GM12864 (cell line): Measurements from ENCODE around the gene HLA-F.
A peak's percentile ranks its signal among the peaks of the same experiment; 100 is the strongest.

Source experiments
- DNase-seq: peaks from one replicate; pipeline ENCODE4 v3.0.0-alpha.2; 2011; ENCODE audit warnings: low read depth
- H3K4me3 ChIP-seq: 2 replicates; pipeline ENCODE4 v1.5.1; 2011; ENCODE audit warnings: mild to moderate bottlenecking, low read depth, low read length, control low read depth
- TF ChIP-seq, protein P1 (sequence below): IDR thresholded peaks from 2 replicates; pipeline ENCODE4 v1.5.1; 2011; ENCODE audit warnings: low read depth, mild to moderate bottlenecking, moderate library complexity, low read length, control low read depth, inconsistent platforms; ENCODE audit errors: missing control alignments

Gene HLA-F

DNA sequence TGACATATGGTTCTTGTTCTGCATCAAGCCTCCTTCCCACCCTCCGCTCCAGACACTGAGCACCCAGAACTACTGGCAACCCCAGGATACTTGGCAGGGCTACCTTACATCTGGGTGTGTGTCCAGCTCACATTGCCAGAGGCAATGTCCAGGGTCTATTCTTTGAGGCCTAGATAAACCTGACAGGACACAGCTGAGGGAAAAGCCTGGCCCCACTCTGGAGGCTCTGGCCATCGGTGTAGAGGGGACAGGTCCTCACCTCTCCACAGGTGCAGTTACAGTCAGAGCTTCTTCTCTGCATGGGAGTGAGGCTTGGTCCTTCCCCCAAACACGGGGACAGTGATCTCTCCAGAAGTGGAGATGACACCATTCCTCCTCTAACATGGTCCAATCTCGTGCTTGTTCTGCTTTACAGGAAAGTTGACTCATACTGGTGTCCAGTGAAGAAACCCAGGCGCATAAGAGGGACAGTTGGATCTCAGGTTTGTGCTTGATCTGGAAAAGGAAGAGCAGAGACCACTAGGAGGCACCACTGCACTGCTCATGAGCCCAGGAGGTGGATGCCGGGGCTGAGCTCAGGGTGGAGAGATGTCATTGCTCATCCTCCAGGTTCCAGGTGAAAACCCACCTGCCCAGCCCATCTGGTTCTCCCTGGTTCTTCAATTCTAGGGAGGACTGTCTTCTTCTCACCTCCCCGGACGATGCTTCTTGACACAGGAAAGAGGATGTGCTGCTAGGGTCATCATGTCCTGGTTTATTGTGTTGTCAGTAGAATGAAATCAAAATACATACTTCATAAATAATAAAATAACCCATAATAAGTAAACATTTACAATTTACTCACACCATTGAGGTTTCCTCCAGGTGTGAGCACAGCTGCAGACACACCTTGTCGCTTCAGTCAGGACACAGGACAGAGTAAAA lies 14.7 kb downstream of the HLA-F start:
- peak; percentile 37 for DNase-seq
- TF ChIP-seq, protein P1, sequence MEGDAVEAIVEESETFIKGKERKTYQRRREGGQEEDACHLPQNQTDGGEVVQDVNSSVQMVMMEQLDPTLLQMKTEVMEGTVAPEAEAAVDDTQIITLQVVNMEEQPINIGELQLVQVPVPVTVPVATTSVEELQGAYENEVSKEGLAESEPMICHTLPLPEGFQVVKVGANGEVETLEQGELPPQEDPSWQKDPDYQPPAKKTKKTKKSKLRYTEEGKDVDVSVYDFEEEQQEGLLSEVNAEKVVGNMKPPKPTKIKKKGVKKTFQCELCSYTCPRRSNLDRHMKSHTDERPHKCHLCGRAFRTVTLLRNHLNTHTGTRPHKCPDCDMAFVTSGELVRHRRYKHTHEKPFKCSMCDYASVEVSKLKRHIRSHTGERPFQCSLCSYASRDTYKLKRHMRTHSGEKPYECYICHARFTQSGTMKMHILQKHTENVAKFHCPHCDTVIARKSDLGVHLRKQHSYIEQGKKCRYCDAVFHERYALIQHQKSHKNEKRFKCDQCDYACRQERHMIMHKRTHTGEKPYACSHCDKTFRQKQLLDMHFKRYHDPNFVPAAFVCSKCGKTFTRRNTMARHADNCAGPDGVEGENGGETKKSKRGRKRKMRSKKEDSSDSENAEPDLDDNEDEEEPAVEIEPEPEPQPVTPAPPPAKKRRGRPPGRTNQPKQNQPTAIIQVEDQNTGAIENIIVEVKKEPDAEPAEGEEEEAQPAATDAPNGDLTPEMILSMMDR, result peak; percentile 94
- H3K4me3 ChIP-seq, result no peak overlapping the region

DNA sequence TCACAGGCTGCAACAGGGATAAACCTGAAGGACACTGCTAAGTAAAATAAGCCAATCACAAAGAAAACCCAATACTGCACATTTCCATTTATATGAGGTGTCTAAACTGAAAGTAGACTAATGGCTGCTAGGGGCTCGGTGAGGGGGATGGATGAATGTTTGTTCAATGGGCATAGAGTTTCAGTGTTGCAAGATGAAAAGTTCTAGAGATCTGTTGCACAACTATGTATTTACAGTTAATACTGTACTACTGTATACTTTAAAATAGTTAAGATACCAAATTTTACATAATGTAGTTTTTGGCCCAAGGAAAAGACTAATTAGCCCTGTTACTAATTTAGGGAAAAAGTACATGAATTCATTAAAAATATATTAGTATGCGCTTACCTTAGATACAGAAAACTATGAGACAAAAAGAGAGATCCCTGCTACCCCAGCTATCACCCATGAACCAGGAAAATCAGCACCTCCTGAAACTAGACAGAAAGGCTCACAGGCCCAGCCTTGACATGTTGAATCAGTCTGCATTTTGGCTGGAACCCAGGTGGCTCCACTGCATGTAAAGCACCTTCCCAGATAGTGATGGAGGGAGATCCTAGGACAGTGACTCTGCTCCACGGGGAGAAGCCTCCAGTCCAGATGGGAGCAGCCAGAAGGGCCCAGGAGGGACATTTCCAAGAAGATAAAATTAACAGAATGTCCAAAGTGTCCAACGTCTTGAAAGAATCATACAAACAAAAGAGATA lies 16.1 kb downstream of the HLA-F start:
- no peak for DNase-seq
- TF ChIP-seq, protein P1, result no peak
- no peak overlapping the region for H3K4me3 ChIP-seq

DNA sequence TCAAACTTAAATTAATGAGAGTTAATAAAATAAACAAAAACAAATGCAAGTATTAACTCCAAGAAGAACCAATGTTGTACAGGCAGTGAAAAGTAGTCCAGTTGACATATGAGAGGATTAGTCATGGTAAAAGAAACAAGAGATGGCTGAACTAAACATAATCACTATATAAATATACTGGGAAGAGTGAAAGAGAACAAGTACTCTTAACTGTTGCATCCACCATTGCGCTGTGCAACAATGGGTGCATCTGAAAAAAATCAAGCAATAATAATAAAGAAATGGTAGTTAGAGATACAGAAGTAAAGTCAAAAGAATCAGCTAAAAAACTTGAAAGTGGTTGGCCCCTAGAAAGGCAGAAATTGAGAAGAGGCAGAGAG lies 16.6 kb downstream of the HLA-F start:
- DNase-seq, result no peak
- H3K4me3 ChIP-seq, result no peak overlapping the region
- TF ChIP-seq, protein P1, result no peak

DNA sequence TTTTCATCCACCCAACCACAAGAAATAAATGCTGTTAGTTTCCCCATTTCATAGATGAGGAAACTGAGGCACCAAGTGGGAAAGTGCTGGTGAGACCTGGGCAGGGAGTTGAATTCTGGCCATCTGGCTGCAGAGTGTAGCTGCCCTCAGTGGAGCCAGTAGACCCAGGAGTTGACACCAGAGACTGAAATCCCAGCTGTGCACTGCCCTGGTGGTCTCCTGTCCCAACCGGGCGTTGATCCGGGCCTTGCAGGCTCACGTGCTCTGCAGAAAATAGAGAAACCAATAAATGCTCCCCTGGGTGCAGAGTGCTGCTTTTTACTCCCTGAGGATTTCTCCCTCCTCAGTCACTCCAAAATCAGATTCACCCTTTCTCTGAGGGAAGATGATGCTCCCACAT lies 18.4 kb downstream of the HLA-F start:
- H3K4me3 ChIP-seq, result no peak overlapping the region
- no peak for DNase-seq
- TF ChIP-seq, protein P1, result no peak

DNA sequence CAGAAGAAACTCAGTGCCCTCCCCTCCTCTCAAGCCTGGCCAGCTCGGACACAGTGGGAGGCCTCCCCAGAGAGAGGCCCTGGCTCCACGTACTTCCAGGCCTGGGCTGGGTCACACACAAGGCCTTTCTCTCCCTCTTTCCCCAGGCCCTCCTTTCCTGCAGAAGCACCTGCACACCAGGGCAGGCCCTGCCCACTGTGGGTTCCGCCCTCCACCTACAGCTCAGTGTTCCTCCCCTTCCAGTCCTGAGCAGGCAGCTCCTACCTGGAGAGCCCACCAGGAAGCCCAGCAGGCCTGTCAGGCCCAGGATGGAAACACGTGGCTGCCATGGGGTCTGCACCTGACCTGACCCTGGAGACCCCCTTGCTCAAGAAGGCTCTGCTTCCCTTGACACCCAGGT lies 18.9 kb downstream of the HLA-F start:
- H3K4me3 ChIP-seq, result no peak overlapping the region
- TF ChIP-seq, protein P1, result no peak
- DNase-seq, result no peak

DNA sequence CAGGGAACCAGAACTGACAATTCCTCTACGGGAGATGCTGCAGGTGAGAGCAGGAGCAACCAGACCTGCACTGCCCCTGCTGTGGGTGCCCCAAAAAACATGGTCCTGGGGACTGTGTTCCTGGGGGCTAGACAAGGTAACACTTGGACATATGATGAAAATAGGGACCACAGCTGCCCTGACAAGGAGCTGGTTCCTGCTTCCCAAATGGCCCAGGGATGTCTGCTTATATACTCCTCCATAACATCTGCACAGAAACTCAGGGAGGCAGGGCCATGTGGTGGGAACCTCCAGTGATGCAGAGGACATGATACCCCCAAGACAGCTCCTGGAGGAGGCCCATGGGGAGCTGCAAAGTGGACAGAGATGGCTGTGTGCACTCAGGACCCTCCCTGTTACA lies 19.8 kb downstream of the HLA-F start:
- H3K4me3 ChIP-seq, result no peak overlapping the region
- DNase-seq, result no peak
- TF ChIP-seq, protein P1, result no peak

DNA sequence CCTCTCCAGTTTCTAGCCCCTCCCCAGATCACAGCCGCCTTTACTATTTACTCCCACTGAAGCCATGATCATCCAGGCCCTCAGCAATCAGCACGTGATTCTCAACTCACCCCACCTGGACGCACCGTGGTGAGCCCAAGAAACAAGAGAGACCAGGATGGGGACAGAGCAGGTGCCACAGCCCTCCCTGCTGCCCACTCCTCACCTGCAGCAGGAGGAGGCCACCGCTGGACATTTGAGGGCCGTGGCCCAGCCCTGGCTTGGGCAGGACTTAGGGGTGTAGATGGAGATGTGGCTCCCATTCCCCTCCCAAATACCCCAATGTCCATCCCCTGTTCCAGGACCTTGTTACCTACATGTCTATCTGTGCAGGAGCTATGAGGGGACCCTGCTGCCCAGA lies 20.3 kb downstream of the HLA-F start:
- no peak for DNase-seq
- no peak overlapping the region for H3K4me3 ChIP-seq
- TF ChIP-seq, protein P1, result no peak
